Measurements from ENCODE around the gene DLGAP1. TPM values are rescaled to one million over a fixed set of nuclear protein-coding genes. Genes with fewer than 3 reads are reported as not detected.

DLGAP1 gene
- total and polyA plus RNA-seq, 2 of the 13 experiments (the other 11 are each of a cell fraction or from before 2014, with no cell fraction given), result 0.01 TPM; not detected in 1

GRCh38 chr18:3541549-3542386, 913.3 kb downstream of the DLGAP1 start:
- no peak overlapping the region for H2AFZ ChIP-seq (ENCODE audit: low read length)
- no peak overlapping the region for H3K4me2 ChIP-seq (ENCODE audit: low read depth, low read length)
- no peaks in the 10 kb centered on the region for H3K36me3 ChIP-seq (replicated peaks in 1 of 2; ENCODE audit: control insufficient read depth in 1 of 2, insufficient read depth in 2 of 2, low read length in 2 of 2)
- no peaks in the 10 kb centered on the region; a peak in 1 of 5 replicates for H3K27me3 ChIP-seq (ENCODE audit: control insufficient read depth in 1 of 2, insufficient read depth in 2 of 2, low read length in 2 of 2)
- no peaks in the 10 kb centered on the region for H3K4me1 ChIP-seq (ENCODE audit: insufficient read depth, low read length)
- H3K4me3 ChIP-seq (replicated peaks in 1 of 3; ENCODE audit: insufficient read depth in 1 of 3, low read depth in 2 of 3, low read length in 3 of 3), result no peak overlapping the region
- BruUV-seq (replicated peaks), result no TSS peak
- intact Hi-C loops (cut with micrococcal nuclease; ENCODE audit: unreplicated experiment) (no loop called here), in situ Hi-C loops (cut with HindIII; ENCODE audit: extremely low pct_ligation_motif_present, low pct_unique_long_range_greater_than_20kb) (no loop called here)
- FAIRE-seq (no peak), DNase-seq (ENCODE audit: low spot score) (no peak), ATAC-seq (no peak)
- H3K9me3 ChIP-seq (ENCODE audit: low read length), result no peaks in the 10 kb centered on the region
- H3K79me2 ChIP-seq (ENCODE audit: insufficient read depth, low read length), result no peaks in the 10 kb centered on the region
- WGBS (ENCODE audit: low lambda C conversion rate), result 47% methylated on average over 5 of the region's 5 CpGs
- H4K20me1 ChIP-seq (ENCODE audit: insufficient read depth, low read length), result no peaks in the 10 kb centered on the region
- CTCF ChIA-PET (ENCODE audit: low intra/inter-chr PET ratio, low total read pairs), result no interaction called here
- H3K9ac ChIP-seq (ENCODE audit: insufficient read depth, low read depth, low read length), result no peak overlapping the region
- H3K27ac ChIP-seq (ENCODE audit: extremely low read length, insufficient read depth, low read length), result no peak overlapping the region
- POLR2A ChIA-PET, result no interaction called here
- TF ChIP-seq ZNF772 (CRISPR knock-in tag; IDR thresholded peaks at IDR 0.05) (no peak), BRF2 (CRISPR knock-in tag; IDR thresholded peaks at IDR 0.05) (no peak), DBP (CRISPR knock-in tag; IDR thresholded peaks at IDR 0.05; ENCODE audit: not compliant biosample characterization) (no peak), HNF1A (IDR thresholded peaks at IDR 0.05; ENCODE audit: low read depth) (no peak), HNF1A (CRISPR knock-in tag; IDR thresholded peaks at IDR 0.05; ENCODE audit: borderline replicate concordance) (no peak), POGK (CRISPR knock-in tag; conservative IDR thresholded peaks at IDR 0.05) (no peak), GATA4 (IDR thresholded peaks at IDR 0.05; ENCODE audit: borderline replicate concordance, low read depth) (no peak), ADNP (CRISPR knock-in tag; IDR thresholded peaks at IDR 0.05) (no peak), ZNF749 (CRISPR knock-in tag; IDR thresholded peaks at IDR 0.05; ENCODE audit: borderline replicate concordance) (no peak), USF2 (IDR thresholded peaks at IDR 0.05; ENCODE audit: low read depth, low read length) (no peak), USF2 (CRISPR knock-in tag; IDR thresholded peaks at IDR 0.05; ENCODE audit: borderline replicate concordance) (no peak), ZNF354B (CRISPR knock-in tag; IDR thresholded peaks at IDR 0.05) (no peak)

Data from HepG2 (cell line).